A549 treated with AZD9567 at 1 μM for 4 hours (cell line): ENCODE data around the gene FOXN3. TPM values are rescaled to one million over a fixed set of nuclear protein-coding genes. Genes with fewer than 3 reads are reported as not detected.

Source experiments
- total RNA-seq: library from RNA; stranded (reverse); fragments of 200-300 nt; extraction: Qiagen RNA extraction; gene quantifications from 5 replicates; pipeline ENCODE4 v1.2.3, GENCODE V29; 2022; ENCODE audit not compliant: insufficient read depth

Gene FOXN3
- total RNA-seq = 4.3 to 7.6 TPM (median 5.2 TPM) in 5 replicates

GRCh38 chr14:89417091-89417464 is at the start of gene FOXN3:
Gene FOXN3, minus strand, starts transcription at chr14:89417233. Its CDS starts 4,757 bp downstream, at chr14:89412476.

